ENCODE measurements around the gene RHOC. TPM values are rescaled to one million over a fixed set of nuclear protein-coding genes. Genes with fewer than 3 reads are reported as not detected.

Gene RHOC
- total RNA-seq, result 100 to 1,000 TPM; 138 to 185 (median 153) TPM

DNA sequence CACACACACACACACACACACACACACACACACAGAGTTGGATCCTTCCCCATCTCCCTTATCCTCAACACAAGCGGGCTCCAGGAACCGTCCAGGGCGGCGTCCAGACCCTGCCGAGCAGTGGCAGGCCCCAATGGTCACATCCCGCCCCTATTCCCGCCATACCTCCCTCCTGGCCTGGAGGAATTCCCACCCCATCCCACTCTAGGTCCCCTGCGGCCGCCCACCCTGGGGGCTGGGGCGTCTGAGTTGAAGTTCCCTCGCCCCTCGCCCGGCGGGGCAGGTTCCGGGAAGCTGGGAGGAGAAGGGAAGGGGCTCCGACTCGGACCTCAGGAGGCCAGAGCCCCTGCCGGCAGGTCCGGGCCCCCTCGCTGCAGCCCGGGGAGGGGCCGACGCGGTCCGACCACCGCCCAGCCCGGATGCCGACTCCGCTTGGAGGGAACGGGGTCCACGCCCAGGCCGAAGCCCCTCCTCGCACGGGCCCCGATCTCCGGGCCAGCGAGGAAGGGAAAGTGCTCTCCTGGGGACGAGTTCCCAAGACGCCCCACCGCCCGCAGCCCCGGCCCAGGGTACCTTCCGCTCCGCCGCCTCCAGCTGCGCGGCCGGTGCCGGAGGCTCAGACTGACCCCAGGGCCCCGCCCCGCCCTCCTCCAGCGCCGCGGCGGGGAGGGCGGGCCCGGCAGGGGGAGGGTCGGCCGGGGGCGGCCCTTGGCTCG lies at the start of gene RHOC:
RHOC (minus strand) TSS at position 623 of the 716 bp plus-strand sequence. CDS start 3,328 bp downstream, outside the sequence.
- peak within 1 kb of the TSS; percentile 94 for H3K4me3 ChIP-seq
- H3K36me3 ChIP-seq, result peaks cover 9% of the 10 kb centered on the region
- H3K27me3 ChIP-seq, result no peaks in the 10 kb centered on the region
- no peaks in the 10 kb centered on the region for H3K9me3 ChIP-seq
- no peak for TF ChIP-seq POLR2AphosphoS5 (IDR thresholded peaks at IDR 0.05)
- TF ChIP-seq EP300 (IDR thresholded peaks at IDR 0.05), result no peak
- TF ChIP-seq POLR2A (IDR thresholded peaks at IDR 0.05), result peak in 1 of 2 donors; percentile 55
- TF ChIP-seq, protein P1, sequence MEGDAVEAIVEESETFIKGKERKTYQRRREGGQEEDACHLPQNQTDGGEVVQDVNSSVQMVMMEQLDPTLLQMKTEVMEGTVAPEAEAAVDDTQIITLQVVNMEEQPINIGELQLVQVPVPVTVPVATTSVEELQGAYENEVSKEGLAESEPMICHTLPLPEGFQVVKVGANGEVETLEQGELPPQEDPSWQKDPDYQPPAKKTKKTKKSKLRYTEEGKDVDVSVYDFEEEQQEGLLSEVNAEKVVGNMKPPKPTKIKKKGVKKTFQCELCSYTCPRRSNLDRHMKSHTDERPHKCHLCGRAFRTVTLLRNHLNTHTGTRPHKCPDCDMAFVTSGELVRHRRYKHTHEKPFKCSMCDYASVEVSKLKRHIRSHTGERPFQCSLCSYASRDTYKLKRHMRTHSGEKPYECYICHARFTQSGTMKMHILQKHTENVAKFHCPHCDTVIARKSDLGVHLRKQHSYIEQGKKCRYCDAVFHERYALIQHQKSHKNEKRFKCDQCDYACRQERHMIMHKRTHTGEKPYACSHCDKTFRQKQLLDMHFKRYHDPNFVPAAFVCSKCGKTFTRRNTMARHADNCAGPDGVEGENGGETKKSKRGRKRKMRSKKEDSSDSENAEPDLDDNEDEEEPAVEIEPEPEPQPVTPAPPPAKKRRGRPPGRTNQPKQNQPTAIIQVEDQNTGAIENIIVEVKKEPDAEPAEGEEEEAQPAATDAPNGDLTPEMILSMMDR (IDR thresholded peaks at IDR 0.05), result no peak
- H3K27ac ChIP-seq, result peak within 1 kb of the TSS; percentile 95
- WGBS, result 1% methylated on average over 18 of the region's 61 CpGs
- peaks cover 47% of the 10 kb centered on the region for H3K4me1 ChIP-seq
- DNase-seq (ENCODE audit: low spot score in 2 of 2), result no peak

DNA sequence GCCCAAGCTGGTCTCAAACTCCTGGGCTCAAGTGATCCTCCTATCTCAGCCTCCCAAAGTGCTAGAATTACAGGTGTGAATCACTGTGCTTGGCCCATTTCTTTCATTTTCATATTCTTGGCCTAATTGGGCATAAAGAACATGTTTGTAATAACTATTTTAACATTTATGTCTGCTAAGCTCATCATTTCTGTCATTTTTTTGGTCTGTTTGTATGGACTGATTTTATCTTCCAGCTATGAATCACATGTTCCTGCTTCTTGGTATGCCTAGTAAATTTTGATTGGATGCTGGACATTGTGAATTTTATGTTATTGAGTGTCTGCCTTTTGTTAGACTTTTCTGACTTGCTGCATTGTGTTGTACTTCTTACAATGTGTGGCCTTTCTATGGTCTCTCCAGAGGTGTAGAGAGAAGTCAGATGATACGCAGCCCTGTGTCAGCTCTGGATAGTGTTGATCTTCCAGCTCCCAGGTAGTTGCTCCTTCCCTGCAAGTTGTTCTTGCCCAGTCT lies 47.2 kb upstream of the RHOC start:
- H3K27ac ChIP-seq, result no peak overlapping the region
- H3K4me3 ChIP-seq, result no peak overlapping the region
- H3K27me3 ChIP-seq, result no peaks in the 10 kb centered on the region
- no peaks in the 10 kb centered on the region for H3K9me3 ChIP-seq
- H3K36me3 ChIP-seq, result no peaks in the 10 kb centered on the region
- 83% methylated on average over 1 of the region's 1 CpG for WGBS
- no peak for DNase-seq (ENCODE audit: low spot score in 2 of 2)
- TF ChIP-seq, protein P1 (IDR thresholded peaks at IDR 0.05), result no peak
- TF ChIP-seq POLR2A (IDR thresholded peaks at IDR 0.05) (no peak), EP300 (IDR thresholded peaks at IDR 0.05) (no peak), POLR2AphosphoS5 (IDR thresholded peaks at IDR 0.05) (no peak)
- no peaks in the 10 kb centered on the region for H3K4me1 ChIP-seq

DNA sequence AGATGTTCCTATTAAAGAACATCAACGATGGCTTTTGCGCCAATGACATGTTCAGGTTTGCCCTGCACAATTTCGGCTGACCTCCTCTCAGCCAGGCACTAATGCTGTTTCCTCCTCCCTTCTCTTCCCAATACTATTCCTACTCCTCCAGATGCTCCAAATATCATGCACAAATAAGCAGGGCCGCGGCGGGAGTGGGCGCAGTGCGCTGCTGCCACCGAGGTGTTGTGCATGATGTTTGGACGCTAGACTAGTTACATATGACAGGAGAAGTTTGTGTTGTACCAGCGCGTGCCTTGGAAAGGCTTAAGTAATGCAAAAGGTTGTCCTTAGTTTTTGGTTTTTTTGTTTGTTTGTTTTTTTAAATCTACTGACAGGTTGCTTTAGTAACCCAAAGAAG lies 41.5 kb upstream of the RHOC start:
- no peak for DNase-seq (ENCODE audit: low spot score in 2 of 2)
- WGBS, result 91% methylated on average over 12 of the region's 12 CpGs
- peaks cover 25% of the 10 kb centered on the region for H3K27me3 ChIP-seq

DNA sequence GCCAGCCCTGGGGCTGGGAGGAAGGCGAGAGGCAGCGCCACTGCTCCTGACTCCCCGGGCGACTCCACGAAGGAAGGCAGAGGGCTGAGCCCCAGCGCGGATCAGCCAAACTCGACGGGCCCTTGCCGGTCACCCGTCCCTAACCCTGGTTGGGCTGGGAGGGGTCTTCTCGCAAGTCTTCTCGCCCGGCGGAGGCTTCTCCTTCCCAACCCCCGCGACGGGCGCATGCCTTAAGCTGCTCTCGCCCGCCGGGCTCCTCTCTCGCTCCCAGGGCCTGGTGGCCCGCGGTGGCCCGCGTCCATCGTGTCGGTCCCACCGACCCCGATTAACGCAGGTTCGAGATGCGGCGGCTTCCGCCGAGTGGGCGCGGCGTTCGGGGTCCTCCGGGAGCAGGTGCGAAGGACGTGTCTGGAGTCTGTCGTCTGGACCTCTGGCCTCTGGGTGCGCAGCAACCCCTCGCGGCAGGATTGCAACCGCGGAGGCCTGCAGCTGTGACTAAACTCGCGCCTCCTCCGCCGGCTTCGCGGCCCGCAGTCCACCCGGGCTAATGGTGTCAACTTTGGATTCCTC lies 37.2 kb upstream of the RHOC start:
- no peak overlapping the region for H3K27ac ChIP-seq
- DNase-seq (ENCODE audit: low spot score in 2 of 2), result no peak
- WGBS, result 9% methylated on average over 19 of the region's 58 CpGs
- H3K4me1 ChIP-seq, result peaks cover 11% of the 10 kb centered on the region
- no peaks in the 10 kb centered on the region for H3K9me3 ChIP-seq
- TF ChIP-seq POLR2A (IDR thresholded peaks at IDR 0.05), result no peak
- TF ChIP-seq, protein P1 (IDR thresholded peaks at IDR 0.05), result no peak
- TF ChIP-seq EP300 (IDR thresholded peaks at IDR 0.05), result no peak
- TF ChIP-seq POLR2AphosphoS5 (IDR thresholded peaks at IDR 0.05), result no peak
- peaks cover 35% of the 10 kb centered on the region for H3K27me3 ChIP-seq
- H3K4me3 ChIP-seq, result peak overlapping the region; percentile 42
- H3K36me3 ChIP-seq, result no peaks in the 10 kb centered on the region

More for the DNA sequence above, 41.5 kb upstream of the RHOC start:
- Histone ChIP-seq H3K4me1 (peaks cover 11% of the 10 kb centered on the region), H3K27ac (no peak overlapping the region), H3K36me3 (no peaks in the 10 kb centered on the region), H3K9me3 (no peaks in the 10 kb centered on the region), H3K4me3 (no peak overlapping the region)
- TF ChIP-seq POLR2AphosphoS5 (IDR thresholded peaks at IDR 0.05) (no peak), EP300 (IDR thresholded peaks at IDR 0.05) (no peak), POLR2A (IDR thresholded peaks at IDR 0.05) (no peak)
- TF ChIP-seq, protein P1 (IDR thresholded peaks at IDR 0.05), result no peak
